ENCODE measurements around the gene ZFYVE9. TPM values are rescaled to one million over a fixed set of nuclear protein-coding genes. Genes with fewer than 3 reads are reported as not detected.
"Not testable (repeated sequence)": the region's sequence is repeated elsewhere in the genome, so short reads cannot be mapped to it uniquely, and the experiment has no call there.

The ZFYVE9 gene
- total and polyA plus RNA-seq, 2 experiments from 2014 or later, result 7.1 to 30.3 TPM

DNA sequence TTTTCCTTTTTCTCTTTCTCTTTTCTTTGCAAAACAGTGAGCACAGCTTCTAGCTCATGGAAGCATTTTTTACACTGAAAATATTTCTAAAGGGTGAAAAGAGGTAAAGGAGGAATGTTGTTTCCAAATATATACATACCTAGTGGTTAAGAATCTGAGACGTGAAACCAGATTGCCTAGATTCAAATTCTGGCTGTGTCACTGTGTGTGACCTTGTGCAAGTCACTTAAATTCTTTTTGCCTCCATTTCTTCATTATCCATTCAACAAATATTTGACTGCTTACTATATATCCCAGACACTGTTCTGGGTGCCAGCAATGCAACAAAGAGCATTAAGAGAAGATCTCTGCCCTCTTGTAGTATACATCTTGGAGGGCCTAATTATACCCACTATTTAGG is 53.3 kb downstream of the ZFYVE9 start:
- H3K9me3 ChIP-seq (ENCODE audit: low read depth), result no peaks in the 10 kb centered on the region

DNA sequence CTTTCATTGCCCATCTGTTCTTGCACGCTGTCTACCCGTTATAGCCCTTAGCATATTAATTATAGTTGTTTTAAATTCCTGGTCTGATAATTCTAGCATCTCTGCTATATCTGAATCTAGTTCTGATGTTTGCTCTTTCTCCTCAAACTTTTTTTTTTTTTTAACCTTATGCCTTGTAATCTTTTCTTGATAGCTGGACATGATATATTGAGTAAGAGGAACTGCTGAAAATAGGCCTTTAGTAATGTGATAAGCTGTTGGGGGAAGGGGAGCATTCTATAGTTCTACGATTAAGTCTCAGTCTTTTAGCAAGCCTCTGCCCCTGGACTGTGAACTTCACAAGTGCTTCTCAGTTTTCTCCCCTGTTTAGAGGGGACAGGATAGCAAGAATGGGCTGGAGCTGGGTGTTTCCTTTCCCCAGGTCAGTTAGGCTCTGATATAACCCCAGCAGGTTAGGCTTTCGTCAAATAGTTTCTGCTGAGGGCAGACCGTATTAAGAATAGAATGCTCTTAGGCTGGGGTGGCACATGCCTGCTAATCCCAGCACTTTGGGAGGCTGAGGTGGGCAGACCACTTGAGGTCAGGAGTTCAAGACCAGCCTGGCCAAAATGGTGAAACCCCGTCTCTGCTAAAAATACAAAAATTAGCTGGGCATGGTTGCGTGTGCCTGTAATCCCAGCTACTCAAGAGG is 62.2 kb downstream of the ZFYVE9 start:
- TF ChIP-seq, protein P1, sequence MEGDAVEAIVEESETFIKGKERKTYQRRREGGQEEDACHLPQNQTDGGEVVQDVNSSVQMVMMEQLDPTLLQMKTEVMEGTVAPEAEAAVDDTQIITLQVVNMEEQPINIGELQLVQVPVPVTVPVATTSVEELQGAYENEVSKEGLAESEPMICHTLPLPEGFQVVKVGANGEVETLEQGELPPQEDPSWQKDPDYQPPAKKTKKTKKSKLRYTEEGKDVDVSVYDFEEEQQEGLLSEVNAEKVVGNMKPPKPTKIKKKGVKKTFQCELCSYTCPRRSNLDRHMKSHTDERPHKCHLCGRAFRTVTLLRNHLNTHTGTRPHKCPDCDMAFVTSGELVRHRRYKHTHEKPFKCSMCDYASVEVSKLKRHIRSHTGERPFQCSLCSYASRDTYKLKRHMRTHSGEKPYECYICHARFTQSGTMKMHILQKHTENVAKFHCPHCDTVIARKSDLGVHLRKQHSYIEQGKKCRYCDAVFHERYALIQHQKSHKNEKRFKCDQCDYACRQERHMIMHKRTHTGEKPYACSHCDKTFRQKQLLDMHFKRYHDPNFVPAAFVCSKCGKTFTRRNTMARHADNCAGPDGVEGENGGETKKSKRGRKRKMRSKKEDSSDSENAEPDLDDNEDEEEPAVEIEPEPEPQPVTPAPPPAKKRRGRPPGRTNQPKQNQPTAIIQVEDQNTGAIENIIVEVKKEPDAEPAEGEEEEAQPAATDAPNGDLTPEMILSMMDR (IDR thresholded peaks at IDR 0.05; ENCODE audit: low read depth, low read length), result no peak
- DNase-seq (ENCODE audit: low read depth in 1 of 2, low spot score in 1 of 2), result peak; percentile 18 to 42
- H3K4me3 ChIP-seq, result no peak overlapping the region
- peak overlapping the region; percentile 65 for H3K27ac ChIP-seq
- no peaks in the 10 kb centered on the region for H3K9me3 ChIP-seq (ENCODE audit: low read depth)
- H3K27me3 ChIP-seq, result no peaks in the 10 kb centered on the region
- no peaks in the 10 kb centered on the region for H3K36me3 ChIP-seq
- peaks cover 10% of the 10 kb centered on the region for H3K4me1 ChIP-seq (ENCODE audit: low read depth)

More for the DNA sequence above, 53.3 kb downstream of the ZFYVE9 start:
- Histone ChIP-seq H3K4me1 (ENCODE audit: low read depth) (peaks cover 5% of the 10 kb centered on the region), H3K27ac (no peak overlapping the region), H3K27me3 (no peaks in the 10 kb centered on the region), H3K4me3 (no peak overlapping the region), H3K36me3 (no peaks in the 10 kb centered on the region)
- TF ChIP-seq, protein P1 (IDR thresholded peaks at IDR 0.05; ENCODE audit: low read depth, low read length), result no peak
- no peak for DNase-seq (ENCODE audit: low read depth in 1 of 2, low spot score in 1 of 2)

DNA sequence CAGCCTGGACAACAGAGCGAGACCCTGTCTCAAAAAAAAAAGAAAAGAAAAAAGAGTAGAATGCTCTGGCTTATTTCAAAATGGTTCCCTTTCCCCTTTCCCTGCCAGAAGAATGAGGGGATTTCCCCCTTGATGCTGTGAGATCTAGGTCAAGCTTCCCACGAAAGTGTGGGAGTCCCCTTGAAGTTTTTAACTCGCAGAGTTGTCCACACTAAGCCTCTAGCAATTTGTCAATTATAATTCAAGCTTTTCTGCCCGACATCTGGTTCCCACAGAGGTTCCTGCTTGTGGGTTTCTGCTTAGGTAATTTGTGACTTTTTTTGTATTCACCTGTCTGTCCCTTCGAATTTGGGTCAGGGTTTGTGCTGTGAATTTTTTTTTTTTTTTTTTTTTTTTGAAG is 62.8 kb downstream of the ZFYVE9 start:
- Histone ChIP-seq H3K36me3 (no peaks in the 10 kb centered on the region), H3K4me3 (no peak overlapping the region), H3K9me3 (ENCODE audit: low read depth) (no peaks in the 10 kb centered on the region), H3K27me3 (no peaks in the 10 kb centered on the region), H3K4me1 (ENCODE audit: low read depth) (peaks cover 10% of the 10 kb centered on the region), H3K27ac (peak overlapping the region; percentile 65)
- TF ChIP-seq, protein P1 (IDR thresholded peaks at IDR 0.05; ENCODE audit: low read depth, low read length), result no peak
- DNase-seq (ENCODE audit: low read depth in 1 of 2, low spot score in 1 of 2), result peak in 1 of 2 donors; percentile 6

DNA sequence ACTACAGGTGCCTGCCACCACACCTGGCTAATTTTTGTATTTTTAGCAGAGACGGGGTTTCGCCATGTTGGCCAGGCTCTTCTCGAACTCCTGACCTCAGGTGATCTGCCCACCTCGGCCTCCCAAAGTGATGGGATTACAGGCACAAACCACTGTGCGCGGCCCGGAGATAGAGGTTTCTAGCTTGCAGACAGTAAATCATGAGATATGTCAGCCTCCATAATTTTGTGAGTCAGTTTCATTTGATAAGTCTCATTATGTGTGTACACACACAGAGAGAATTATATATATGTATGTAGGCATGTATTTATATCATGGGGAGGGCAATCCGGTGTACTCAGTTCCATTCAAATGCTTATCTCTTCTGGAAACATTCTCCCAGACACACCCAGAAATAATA is 64.8 kb downstream of the ZFYVE9 start:
- H3K4me3 ChIP-seq; DNase-seq (ENCODE audit: low read depth in 1 of 2, low spot score in 1 of 2); H3K27ac ChIP-seq; H3K27me3 ChIP-seq; H3K4me1 ChIP-seq (ENCODE audit: low read depth); H3K9me3 ChIP-seq (ENCODE audit: low read depth); H3K36me3 ChIP-seq: not testable (repeated sequence)

DNA sequence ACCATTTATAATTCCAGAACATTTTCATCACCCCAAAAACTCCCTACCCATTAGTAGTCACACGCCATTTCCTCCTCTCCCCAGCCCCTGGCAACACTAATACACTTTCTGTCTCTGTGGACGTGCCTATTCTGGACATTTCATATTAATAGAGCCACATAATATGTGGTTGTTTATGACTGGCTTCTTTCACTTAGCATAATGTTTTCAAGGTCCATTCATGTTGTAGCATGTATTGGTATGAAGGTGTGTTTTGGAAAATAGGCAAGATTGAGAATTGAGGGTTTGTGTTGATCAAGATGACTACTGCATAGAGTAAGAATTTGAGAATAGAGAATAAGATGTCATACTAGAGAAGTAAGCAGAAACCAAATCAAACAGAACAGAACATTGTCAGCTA is 67.5 kb downstream of the ZFYVE9 start:
- TF ChIP-seq, protein P1 (IDR thresholded peaks at IDR 0.05; ENCODE audit: low read depth, low read length), result no peak
- Histone ChIP-seq H3K36me3 (no peaks in the 10 kb centered on the region), H3K27me3 (no peaks in the 10 kb centered on the region), H3K9me3 (ENCODE audit: low read depth) (no peaks in the 10 kb centered on the region), H3K27ac (no peak overlapping the region), H3K4me1 (ENCODE audit: low read depth) (peaks cover 1% of the 10 kb centered on the region), H3K4me3 (no peak overlapping the region)
- no peak for DNase-seq (ENCODE audit: low read depth in 1 of 2, low spot score in 1 of 2)

DNA sequence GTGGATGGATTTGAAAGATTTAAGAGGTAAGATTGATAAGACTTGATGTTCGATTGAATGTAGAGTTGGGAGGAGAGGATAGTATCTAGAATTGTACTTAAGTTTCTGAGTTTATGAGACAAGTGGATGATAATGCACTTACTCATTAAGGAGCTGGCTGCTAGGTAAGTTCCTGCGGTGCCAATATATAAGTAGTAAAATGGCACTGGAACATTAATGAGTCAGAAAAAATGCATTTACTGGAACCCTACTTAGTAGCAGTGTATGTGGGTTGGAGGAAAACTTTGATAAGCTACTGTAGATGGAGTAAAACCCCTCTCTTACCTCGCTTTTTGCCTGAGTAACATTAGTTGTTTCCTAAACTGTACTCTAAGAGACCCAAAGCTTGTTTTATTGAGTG is 68.2 kb downstream of the ZFYVE9 start:
- no peak overlapping the region for H3K4me3 ChIP-seq
- TF ChIP-seq, protein P1 (IDR thresholded peaks at IDR 0.05; ENCODE audit: low read depth, low read length), result no peak
- no peaks in the 10 kb centered on the region for H3K36me3 ChIP-seq
- no peaks in the 10 kb centered on the region for H3K27me3 ChIP-seq
- H3K9me3 ChIP-seq (ENCODE audit: low read depth), result no peaks in the 10 kb centered on the region
- no peaks in the 10 kb centered on the region for H3K4me1 ChIP-seq (ENCODE audit: low read depth)
- H3K27ac ChIP-seq, result no peak overlapping the region
- DNase-seq (ENCODE audit: low read depth in 1 of 2, low spot score in 1 of 2), result no peak

Data from cardiac muscle cell (in vitro differentiated cells and primary cell).